Smooth muscle cell (in vitro differentiated cells): Measurements from ENCODE around the gene ENDOG. TPM values are rescaled to one million over a fixed set of nuclear protein-coding genes. Genes with fewer than 3 reads are reported as not detected.

Experiments
- DNase-seq: peaks from one replicate; lab custom pipeline; 2025; ENCODE audit not compliant: unreplicated experiment; lab: John Stamatoyannopoulos, UW
- H2AFZ ChIP-seq: fragments of 200-600 bp; sonication (generic); 2 replicates; pipeline ENCODE4 v1.6.0; 2016; ENCODE audit warnings: antibody characterized with exemption, low read depth, mild to moderate bottlenecking
- H3F3A ChIP-seq: fragments of 200-600 bp; sonication (generic); 2 replicates; pipeline ENCODE4 v1.6.0; 2017; ENCODE audit warnings: antibody characterized with exemption, low read depth
- H3K27ac ChIP-seq: fragments of 200-600 bp; sonication (generic); 2 replicates; pipeline ENCODE4 v1.5.1; 2016; ENCODE audit warnings: low read depth, mild to moderate bottlenecking
- H3K27me3 ChIP-seq: fragments of 200-600 bp; sonication (generic); 2 replicates; pipeline ENCODE4 v1.6.1; 2016; ENCODE audit warnings: low read depth, mild to moderate bottlenecking
- H3K36me3 ChIP-seq: fragments of 200-600 bp; sonication (generic); 2 replicates; pipeline ENCODE4 v1.5.1; 2016; ENCODE audit warnings: low read depth
- H3K4me1 ChIP-seq: fragments of 200-600 bp; sonication (generic); 2 replicates; pipeline ENCODE4 v1.5.1; 2016; ENCODE audit warnings: low read depth
- H3K4me2 ChIP-seq: fragments of 200-600 bp; sonication (generic); 2 replicates; pipeline ENCODE4 v1.6.0; 2016; ENCODE audit warnings: mild to moderate bottlenecking
- H3K4me3 ChIP-seq: fragments of 200-600 bp; sonication (generic); 2 replicates; pipeline ENCODE4 v1.5.1; 2016; ENCODE audit warnings: mild to moderate bottlenecking
- H3K79me2 ChIP-seq: fragments of 200-600 bp; sonication (generic); 2 replicates; pipeline ENCODE4 v1.6.0; 2016; ENCODE audit warnings: low read depth, mild to moderate bottlenecking
- H3K9ac ChIP-seq: fragments of 200-600 bp; sonication (generic); 2 replicates; pipeline ENCODE4 v1.6.0; 2016; ENCODE audit warnings: low read depth
- H3K9me3 ChIP-seq: fragments of 200-600 bp; sonication (generic); replicated peaks from 2 replicates; pipeline ENCODE4 v1.5.1; 2016; ENCODE audit warnings: low read depth
- H4K20me1 ChIP-seq: fragments of 200-600 bp; sonication (generic); 2 replicates; pipeline ENCODE4 v1.6.0; 2016; ENCODE audit warnings: low read depth
- CTCF ChIP-seq: fragments of 200-600 bp; sonication (generic); IDR thresholded peaks from 2 replicates; pipeline ENCODE4 v1.5.1; 2017; ENCODE audit warnings: borderline replicate concordance, mild to moderate bottlenecking, antibody characterized with exemption; ENCODE audit not compliant: insufficient read depth, poor library complexity, severe bottlenecking
- WGBS: methylation state at CpG from one replicate; pipeline ENCODE4 v1.1.7; 2016; ENCODE audit warnings: low lambda C conversion rate; 5-methylcytosine and 5-hydroxymethylcytosine counted together
- polyA plus RNA-seq: library from polyadenylated mRNA; unstranded; fragments of >200 nt; fragmentation: Nextera tagmentation; extraction: Ambion mirVana; gene quantifications from 2 replicates; pipeline ENCODE4 v1.2.1, GENCODE V29; 2016
- total RNA-seq: library from RNA; depleted of rRNA; stranded (reverse); fragments of >200 nt; gene quantifications from 2 replicates; pipeline ENCODE4 v1.2.3, GENCODE V29; 2014

ENDOG gene
- total and polyA plus RNA-seq, 2 experiments from 2014 or later = 18.4 to 30.5 TPM

GRCh38 chr9:128785427-128785826 is 32.9 kb upstream of the ENDOG start:
- no peaks in the 10 kb centered on the region for H3K36me3 ChIP-seq
- no peak overlapping the region for H2AFZ ChIP-seq
- no peak for DNase-seq
- TF ChIP-seq CTCF = no peak
- no peaks in the 10 kb centered on the region for H3K9me3 ChIP-seq
- H3K4me2 ChIP-seq = no peak overlapping the region
- H3K4me1 ChIP-seq = peaks cover 6% of the 10 kb centered on the region
- 93% methylated on average over 3 of the region's 6 CpGs for WGBS
- H3K4me3 ChIP-seq = no peak overlapping the region
- H4K20me1 ChIP-seq = no peaks in the 10 kb centered on the region
- no peaks in the 10 kb centered on the region for H3K27me3 ChIP-seq
- no peak overlapping the region for H3K9ac ChIP-seq
- no peak overlapping the region for H3K27ac ChIP-seq
- H3K79me2 ChIP-seq = peaks cover 12% of the 10 kb centered on the region
- H3F3A ChIP-seq = no peaks in the 10 kb centered on the region

- DNase-seq = peak; percentile 77
- H3K4me1 ChIP-seq = peaks cover 6% of the 10 kb centered on the region
Observed at GRCh38 chr9:128786681-128787601, 31.4 kb upstream of the ENDOG start, which contains the start of gene TBC1D13. TBC1D13 (plus strand) TSS chr9:128787253; CDS start chr9:128787354, 101 bp downstream.

GRCh38 chr9:128787659-128788058 is 30.6 kb upstream of the ENDOG start:
- Histone ChIP-seq H3K27ac (no peak overlapping the region), H3K9me3 (no peaks in the 10 kb centered on the region), H3K36me3 (no peaks in the 10 kb centered on the region), H3K27me3 (no peaks in the 10 kb centered on the region), H2AFZ (peak overlapping the region; percentile 98), H3K79me2 (peaks cover 12% of the 10 kb centered on the region), H3K4me3 (peak overlapping the region; percentile 91), H3K9ac (peak overlapping the region; percentile 84), H3K4me1 (peaks cover 6% of the 10 kb centered on the region), H3F3A (no peaks in the 10 kb centered on the region), H4K20me1 (no peaks in the 10 kb centered on the region), H3K4me2 (peak overlapping the region; percentile 93)
- WGBS = 19% methylated on average over 7 of the region's 7 CpGs
- no peak for TF ChIP-seq CTCF
- DNase-seq = no peak

More at GRCh38 chr9:128786681-128787601, 31.4 kb upstream of the ENDOG start, which contains the start of gene TBC1D13:
- H3K9ac ChIP-seq = peak within 1 kb of the TSS; percentile 84
- no peaks in the 10 kb centered on the region for H3K36me3 ChIP-seq
- WGBS = 9% methylated on average over 60 of the region's 64 CpGs
- peaks cover 12% of the 10 kb centered on the region for H3K79me2 ChIP-seq
- H2AFZ ChIP-seq = peak within 1 kb of the TSS; percentile 98
- peak within 1 kb of the TSS; percentile 57 for H3K27ac ChIP-seq
- H3F3A ChIP-seq = no peaks in the 10 kb centered on the region
- no peaks in the 10 kb centered on the region for H4K20me1 ChIP-seq
- no peaks in the 10 kb centered on the region for H3K9me3 ChIP-seq
- H3K4me2 ChIP-seq = peak within 1 kb of the TSS; percentile 93
- H3K27me3 ChIP-seq = no peaks in the 10 kb centered on the region
- peak within 1 kb of the TSS; percentile 91 for H3K4me3 ChIP-seq
- no peak for TF ChIP-seq CTCF
